Transverse colon (tissue), 4 donors: ENCODE measurements around the gene CDH13. TPM values are rescaled to one million over a fixed set of nuclear protein-coding genes. Genes with fewer than 3 reads are reported as not detected.

Experiments
- DNase-seq: peaks from one replicate; pipeline ENCODE4 v3.0.0-alpha.2; 2019
- H3K27ac ChIP-seq, 4 donors: fragments of 200-600 bp; sonication (generic); 2 replicates each; pipeline ENCODE4 v1.5.1; 2016 to 2018; ENCODE audit warnings: inconsistent platforms in 4 of 4
- H3K27me3 ChIP-seq: fragments of 200-600 bp; sonication (generic); 2 replicates; pipeline ENCODE4 v1.5.1; 2017; ENCODE audit warnings: inconsistent platforms
- H3K36me3 ChIP-seq, 4 donors: fragments of 200-600 bp; sonication (generic); 2 replicates each; pipeline ENCODE4 v1.5.1; 2017 to 2019; ENCODE audit warnings: inconsistent platforms in 4 of 4
- H3K4me1 ChIP-seq, 4 donors: fragments of 200-600 bp; sonication (generic); 2 replicates each; pipeline ENCODE4 v1.5.1; 2017 to 2020; ENCODE audit warnings: inconsistent platforms in 4 of 4
- H3K4me3 ChIP-seq, 4 donors: fragments of 200-600 bp; sonication (generic); 1 replicate in 1 of 4; 2 replicates in 3 of 4; pipeline versions ENCODE4 v1.5.1 to v1.6.1; 2017 to 2019; ENCODE audit warnings: inconsistent platforms in 4 of 4
- H3K9me3 ChIP-seq, 2 donors: fragments of 200-600 bp; sonication (generic); 2 replicates each; pipeline ENCODE4 v1.5.1; 2017 to 2019; ENCODE audit warnings: inconsistent platforms in 2 of 2
- EP300 ChIP-seq: sonication (generic); formaldehyde crosslinking; IDR thresholded peaks from one replicate; pipeline ENCODE4 v1.6.1; 2017; ENCODE audit warnings: antibody characterized with exemption, low read depth
- POLR2A ChIP-seq: fragments of 450-650 bp; IDR thresholded peaks from one replicate; pipeline ENCODE4 v1.6.1; 2016; ENCODE audit warnings: antibody characterized with exemption, mild to moderate bottlenecking, moderate library complexity
- POLR2AphosphoS5 ChIP-seq, 3 donors: sonication (generic); formaldehyde crosslinking; IDR thresholded peaks; one replicate each; pipeline ENCODE4 v1.6.1; 2016; ENCODE audit warnings: antibody characterized with exemption in 3 of 3
- WGBS, 2 donors: methylation state at CpG; one replicate each; pipeline ENCODE4 v1.1.5; 2018; ENCODE audit warnings: low coverage in 1 of 2; 5-methylcytosine and 5-hydroxymethylcytosine counted together
- in situ Hi-C, 4 donors: fragments of 200-750 bp; cut with MboI; loops; one replicate each; pipeline versions ENCODE4 v1.15.0 to v1.15.1; 2017; ENCODE audit warnings: low sequenced_read_pairs in 3 of 4, low pct_ligation_motif_present in 1 of 4, low pct_unique_long_range_greater_than_20kb in 1 of 4
- intact Hi-C: fragments of 100-400 bp; cut with DNase I; formaldehyde crosslinking; loops from one replicate; pipeline ENCODE4 v1.15.1; 2023; ENCODE audit warnings: low total_unique reads
- total RNA-seq, 4 donors: library from RNA; depleted of rRNA; stranded (reverse); fragments of >200 nt; gene quantifications; one replicate each; pipeline ENCODE4 v1.1.0, GENCODE V29; 2016
- TF ChIP-seq, protein P1 (sequence below), 5 experiments: fragments of 200-600 bp in 3 of 5; fragments of 450-650 bp in 2 of 5; sonication (generic) in 3 of 5; IDR thresholded peaks; 1 replicate in 2 of 5; 2 replicates in 3 of 5; pipeline ENCODE4 v1.5.1; 2016 to 2017; ENCODE audit warnings: antibody characterized with exemption in 5 of 5, inconsistent platforms in 3 of 5, mild to moderate bottlenecking in 2 of 5, moderate library complexity in 1 of 5

Gene CDH13
- total RNA-seq, 4 donors from 2014 or later = 3.8 to 28.1 (median 5.8) TPM

DNA sequence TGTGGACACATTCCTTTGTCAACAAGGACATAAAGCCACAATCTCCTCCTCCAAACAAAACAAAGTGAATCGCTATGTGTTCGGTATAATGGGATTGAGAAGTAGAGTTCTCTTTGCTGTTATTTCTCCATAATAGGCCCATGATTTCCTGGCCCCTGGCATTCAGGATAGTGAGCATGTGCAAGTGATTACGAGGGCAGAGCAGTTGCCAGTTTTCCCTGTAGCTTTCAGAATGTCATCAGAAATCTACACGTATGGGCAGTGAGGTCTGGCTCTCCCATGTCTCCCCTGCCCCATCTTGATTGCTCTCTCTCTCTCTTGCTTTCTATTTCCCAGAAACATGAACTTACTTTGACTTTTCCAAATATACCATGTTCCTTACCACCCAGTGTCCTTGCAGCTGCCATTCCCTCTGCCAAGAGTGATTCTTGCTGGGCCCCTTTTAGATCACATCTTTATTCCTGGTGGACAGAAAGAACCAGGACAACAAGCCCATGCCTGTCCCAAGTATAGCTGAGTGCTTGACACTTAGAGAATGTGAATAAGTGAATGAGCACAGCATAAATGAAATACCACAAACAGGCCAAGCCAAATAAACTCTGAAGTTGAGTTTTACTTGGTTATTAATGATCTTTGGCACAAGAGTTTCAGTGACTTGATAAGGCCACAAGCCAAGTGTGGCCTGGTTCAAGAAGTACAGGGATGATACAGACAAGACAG, 273.1 kb downstream of the CDH13 start:
- no peak for DNase-seq
- Histone ChIP-seq H3K27me3 (no peaks in the 10 kb centered on the region), H3K9me3 (no peaks in the 10 kb centered on the region), H3K27ac (no peak overlapping the region), H3K4me1 (peaks cover 0 to 3% (median 0%) of the 10 kb centered on the region in 4 donors), H3K4me3 (no peak overlapping the region), H3K36me3 (no peaks in the 10 kb centered on the region)
- intact Hi-C loops (loop anchor here (10.0 kb wide), 1 partner anchor 65 kb away; no protein-coding TSS in a partner anchor), in situ Hi-C loops (no loop called here)
- TF ChIP-seq EP300 (no peak), POLR2AphosphoS5 (IDR thresholded peaks at IDR 0.05) (no peak), POLR2A (no peak)
- TF ChIP-seq, protein P1, sequence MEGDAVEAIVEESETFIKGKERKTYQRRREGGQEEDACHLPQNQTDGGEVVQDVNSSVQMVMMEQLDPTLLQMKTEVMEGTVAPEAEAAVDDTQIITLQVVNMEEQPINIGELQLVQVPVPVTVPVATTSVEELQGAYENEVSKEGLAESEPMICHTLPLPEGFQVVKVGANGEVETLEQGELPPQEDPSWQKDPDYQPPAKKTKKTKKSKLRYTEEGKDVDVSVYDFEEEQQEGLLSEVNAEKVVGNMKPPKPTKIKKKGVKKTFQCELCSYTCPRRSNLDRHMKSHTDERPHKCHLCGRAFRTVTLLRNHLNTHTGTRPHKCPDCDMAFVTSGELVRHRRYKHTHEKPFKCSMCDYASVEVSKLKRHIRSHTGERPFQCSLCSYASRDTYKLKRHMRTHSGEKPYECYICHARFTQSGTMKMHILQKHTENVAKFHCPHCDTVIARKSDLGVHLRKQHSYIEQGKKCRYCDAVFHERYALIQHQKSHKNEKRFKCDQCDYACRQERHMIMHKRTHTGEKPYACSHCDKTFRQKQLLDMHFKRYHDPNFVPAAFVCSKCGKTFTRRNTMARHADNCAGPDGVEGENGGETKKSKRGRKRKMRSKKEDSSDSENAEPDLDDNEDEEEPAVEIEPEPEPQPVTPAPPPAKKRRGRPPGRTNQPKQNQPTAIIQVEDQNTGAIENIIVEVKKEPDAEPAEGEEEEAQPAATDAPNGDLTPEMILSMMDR (IDR thresholded peaks at IDR 0.05) = no peak
- WGBS, 2 donors = 90 to 94% methylated on average over 3 to 4 of the region's 4 CpGs

GRCh38 chr16:82900559-82900958, 273.8 kb downstream of the CDH13 start:
- Histone ChIP-seq H3K9me3 (no peaks in the 10 kb centered on the region), H3K27me3 (no peaks in the 10 kb centered on the region), H3K4me1 (peaks cover 0 to 3% (median 0%) of the 10 kb centered on the region in 4 donors), H3K4me3 (no peak overlapping the region), H3K36me3 (no peaks in the 10 kb centered on the region), H3K27ac (no peak overlapping the region)
- no peak for DNase-seq
- TF ChIP-seq POLR2AphosphoS5 (IDR thresholded peaks at IDR 0.05) (no peak), POLR2A (no peak), EP300 (no peak)
- TF ChIP-seq, protein P1 (IDR thresholded peaks at IDR 0.05) = no peak
- 55 to 60% methylated on average over 7 to 8 of the region's 8 CpGs for WGBS, 2 donors
- intact Hi-C loops (no loop called here), in situ Hi-C loops (no loop called here)

- Histone ChIP-seq H3K36me3 (no peaks in the 10 kb centered on the region), H3K27ac (no peak overlapping the region), H3K9me3 (no peaks in the 10 kb centered on the region), H3K27me3 (no peaks in the 10 kb centered on the region), H3K4me3 (no peak overlapping the region), H3K4me1 (no peaks in the 10 kb centered on the region)
- TF ChIP-seq POLR2A (no peak), POLR2AphosphoS5 (IDR thresholded peaks at IDR 0.05) (no peak), EP300 (no peak)
- TF ChIP-seq, protein P1 (IDR thresholded peaks at IDR 0.05) = no peak
- no peak for DNase-seq
- intact Hi-C loops (no loop called here), in situ Hi-C loops (no loop called here)
- WGBS, 2 donors = 89 to 93% methylated on average over 2 to 10 of the region's 10 CpGs
Observed at GRCh38 chr16:82911925-82912324, 285.2 kb downstream of the CDH13 start.

DNA sequence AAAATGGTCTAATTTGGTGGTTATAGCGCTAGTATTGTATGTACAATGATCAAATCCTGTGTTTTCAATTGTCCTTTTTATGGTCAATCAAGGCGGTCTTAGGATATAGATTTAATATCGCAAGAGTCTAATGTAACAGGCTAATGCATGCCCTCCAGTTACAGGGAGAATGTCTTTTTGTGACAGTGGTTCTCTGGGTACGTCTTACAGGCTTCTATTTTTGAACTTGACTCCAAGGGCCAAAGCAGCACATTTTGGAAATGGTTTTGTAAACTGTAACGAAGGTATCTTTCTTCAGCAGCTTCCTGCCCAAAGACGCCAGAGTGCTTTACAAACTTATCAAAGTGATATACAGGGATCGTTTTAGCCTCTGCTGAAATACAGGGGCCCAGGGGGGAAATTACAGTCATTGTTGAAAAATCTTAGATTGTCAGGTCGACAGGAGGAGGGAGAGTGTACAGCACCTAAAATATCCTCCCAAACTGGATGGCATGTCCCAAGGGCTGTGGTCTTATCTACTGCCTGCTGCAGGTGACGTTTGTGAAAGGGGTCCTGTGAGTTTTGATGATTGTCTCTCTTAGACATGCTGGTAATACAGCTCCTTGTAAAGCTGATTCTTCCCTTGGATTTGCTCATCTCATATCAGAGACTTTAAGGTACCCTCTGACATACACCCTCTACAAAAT, 288.5 kb downstream of the CDH13 start:
- 74 to 85% methylated on average over 6 to 9 of the region's 9 CpGs for WGBS, 2 donors
- no peaks in the 10 kb centered on the region for H3K4me1 ChIP-seq
- H3K4me3 ChIP-seq = no peak overlapping the region
- H3K27me3 ChIP-seq = no peaks in the 10 kb centered on the region
- no peak for TF ChIP-seq POLR2A
- no peak for TF ChIP-seq POLR2AphosphoS5 (IDR thresholded peaks at IDR 0.05)
- TF ChIP-seq EP300 = no peak
- TF ChIP-seq, protein P1 (IDR thresholded peaks at IDR 0.05) = no peak
- no peak for DNase-seq
- no peak overlapping the region for H3K27ac ChIP-seq
- intact Hi-C loops (no loop called here), in situ Hi-C loops (no loop called here)
- H3K9me3 ChIP-seq = no peaks in the 10 kb centered on the region
- no peaks in the 10 kb centered on the region for H3K36me3 ChIP-seq
